Prostate gland (tissue), 2 donors: ENCODE measurements around the gene ARHGEF38. TPM values are rescaled to one million over a fixed set of nuclear protein-coding genes. Genes with fewer than 3 reads are reported as not detected.

Source experiments
- DNase-seq: peaks from one replicate; pipeline ENCODE4 v3.0.0-alpha.2; 2019; ENCODE audit warnings: low spot score
- H3K27ac ChIP-seq, 2 donors: fragments of 200-600 bp; sonication (generic); 2 replicates each; pipeline ENCODE4 v1.5.1; 2017 to 2019
- H3K27me3 ChIP-seq: fragments of 200-600 bp; sonication (generic); replicated peaks from 2 replicates; pipeline ENCODE4 v1.5.1; 2019; ENCODE audit not compliant: insufficient read depth
- H3K36me3 ChIP-seq, 2 donors: fragments of 200-600 bp; sonication (generic); 1 replicate in 1 of 2; 2 replicates in 1 of 2; pipeline versions ENCODE4 v1.5.1 to v1.8.1; 2017 to 2019
- H3K4me1 ChIP-seq: fragments of 200-600 bp; sonication (generic); replicated peaks from 2 replicates; pipeline ENCODE4 v1.5.1; 2019
- H3K4me3 ChIP-seq, 2 donors: fragments of 200-600 bp; sonication (generic); 2 replicates each; pipeline ENCODE4 v1.5.1; 2017 to 2019
- H3K9me3 ChIP-seq: fragments of 200-600 bp; sonication (generic); 2 replicates; pipeline ENCODE4 v1.5.1; 2017
- POLR2A ChIP-seq: fragments of 450-650 bp; IDR thresholded peaks from one replicate; pipeline ENCODE4 v1.6.1; 2016; ENCODE audit warnings: antibody characterized with exemption, mild to moderate bottlenecking
- POLR2AphosphoS5 ChIP-seq: sonication (generic); formaldehyde crosslinking; IDR thresholded peaks from one replicate; pipeline ENCODE4 v1.6.1; 2017; ENCODE audit warnings: antibody characterized with exemption
- WGBS: methylation state at CpG from one replicate; pipeline ENCODE4 v1.1.5; 2018; 5-methylcytosine and 5-hydroxymethylcytosine counted together
- intact Hi-C: fragments of 100-400 bp; cut with DNase I; formaldehyde crosslinking; loops from one replicate; pipeline ENCODE4 v1.14.2; 2022
- total RNA-seq, 2 donors: library from RNA; depleted of rRNA; stranded (reverse); fragments of >200 nt; gene quantifications; one replicate each; pipeline ENCODE4 v1.1.0, GENCODE V29; 2016
- TF ChIP-seq, protein P1 (sequence below), 4 experiments: fragments of 200-600 bp in 2 of 4; fragments of 450-650 bp in 2 of 4; sonication (generic) in 2 of 4; IDR thresholded peaks; 1 replicate in 3 of 4; 2 replicates in 1 of 4; pipeline ENCODE4 v1.5.1; 2016 to 2019; ENCODE audit warnings: antibody characterized with exemption in 4 of 4, mild to moderate bottlenecking in 2 of 4, moderate library complexity in 2 of 4

Gene ARHGEF38
- total RNA-seq, 2 donors from 2014 or later = 10.4 to 25.7 TPM

DNA sequence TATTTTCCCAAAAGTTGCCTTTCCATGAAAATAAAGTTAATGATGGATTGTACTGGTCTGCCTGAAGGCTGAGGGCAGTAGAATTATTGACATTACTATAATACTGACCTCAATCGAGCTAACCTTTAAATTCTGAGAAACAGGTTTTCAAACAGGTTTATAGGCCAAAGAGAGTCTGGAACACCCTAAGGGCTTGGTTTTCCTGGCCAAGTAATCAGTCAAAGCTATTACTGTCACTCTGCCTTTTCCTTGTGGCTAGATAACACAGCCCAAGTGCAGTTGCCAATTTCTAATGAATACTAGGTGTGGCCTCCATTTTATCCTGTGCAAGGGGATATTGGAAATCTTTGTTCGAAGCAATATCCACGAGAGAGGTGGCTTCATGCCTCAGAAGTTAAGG, 80.8 kb downstream of the ARHGEF38 start:
- no peak overlapping the region for H3K4me3 ChIP-seq
- 20% methylated on average over 3 of the region's 3 CpGs for whole genome bisulfite sequencing
- no peaks in the 10 kb centered on the region for H3K27me3 ChIP-seq
- H3K4me1 ChIP-seq = peaks cover 10% of the 10 kb centered on the region
- peak; percentile 35 for TF ChIP-seq POLR2AphosphoS5
- TF ChIP-seq POLR2A = no peak
- TF ChIP-seq, protein P1, sequence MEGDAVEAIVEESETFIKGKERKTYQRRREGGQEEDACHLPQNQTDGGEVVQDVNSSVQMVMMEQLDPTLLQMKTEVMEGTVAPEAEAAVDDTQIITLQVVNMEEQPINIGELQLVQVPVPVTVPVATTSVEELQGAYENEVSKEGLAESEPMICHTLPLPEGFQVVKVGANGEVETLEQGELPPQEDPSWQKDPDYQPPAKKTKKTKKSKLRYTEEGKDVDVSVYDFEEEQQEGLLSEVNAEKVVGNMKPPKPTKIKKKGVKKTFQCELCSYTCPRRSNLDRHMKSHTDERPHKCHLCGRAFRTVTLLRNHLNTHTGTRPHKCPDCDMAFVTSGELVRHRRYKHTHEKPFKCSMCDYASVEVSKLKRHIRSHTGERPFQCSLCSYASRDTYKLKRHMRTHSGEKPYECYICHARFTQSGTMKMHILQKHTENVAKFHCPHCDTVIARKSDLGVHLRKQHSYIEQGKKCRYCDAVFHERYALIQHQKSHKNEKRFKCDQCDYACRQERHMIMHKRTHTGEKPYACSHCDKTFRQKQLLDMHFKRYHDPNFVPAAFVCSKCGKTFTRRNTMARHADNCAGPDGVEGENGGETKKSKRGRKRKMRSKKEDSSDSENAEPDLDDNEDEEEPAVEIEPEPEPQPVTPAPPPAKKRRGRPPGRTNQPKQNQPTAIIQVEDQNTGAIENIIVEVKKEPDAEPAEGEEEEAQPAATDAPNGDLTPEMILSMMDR (IDR thresholded peaks at IDR 0.05) = no peak
- H3K9me3 ChIP-seq = no peaks in the 10 kb centered on the region
- intact Hi-C loops = no loop called here
- H3K36me3 ChIP-seq = no peaks in the 10 kb centered on the region
- H3K27ac ChIP-seq = peak overlapping the region; percentile 51 to 64
- peak; percentile 46 for DNase-seq

DNA sequence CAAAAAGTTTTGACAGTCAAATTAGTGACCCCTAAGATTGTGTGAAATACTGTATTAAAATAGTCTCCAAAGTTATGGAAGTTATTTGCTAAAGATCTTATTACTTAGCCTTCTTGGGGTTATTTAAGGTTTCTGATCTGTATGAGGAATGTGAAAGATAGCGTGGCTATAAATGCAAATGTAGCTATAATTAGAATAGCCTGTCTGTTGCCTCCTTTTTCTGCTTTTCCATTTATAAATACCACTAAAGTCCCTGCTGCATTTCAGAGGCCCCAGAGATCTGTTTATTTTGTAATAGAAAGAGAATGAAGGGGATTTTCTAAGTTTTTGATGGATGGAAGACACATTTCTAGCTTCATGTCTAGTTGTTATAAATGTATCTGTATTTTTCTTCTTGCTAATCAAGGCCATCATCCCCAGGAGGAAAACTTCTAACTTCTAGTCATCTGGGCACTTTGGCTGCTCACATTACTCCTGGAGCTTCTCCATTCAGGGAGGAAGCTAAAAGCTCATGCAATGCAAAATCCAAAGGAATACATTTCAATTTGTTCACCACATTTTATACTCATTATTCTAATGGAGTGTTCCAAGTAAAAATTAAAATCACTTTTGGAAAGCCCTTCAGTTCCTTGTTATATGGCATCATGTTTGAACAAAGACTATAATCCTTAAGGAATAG, 82.1 kb downstream of the ARHGEF38 start:
- H3K4me1 ChIP-seq = peaks cover 10% of the 10 kb centered on the region
- peak overlapping the region; percentile 51 to 64 for H3K27ac ChIP-seq
- no peaks in the 10 kb centered on the region for H3K27me3 ChIP-seq
- no peak overlapping the region for H3K4me3 ChIP-seq
- intact Hi-C loops = no loop called here
- no peaks in the 10 kb centered on the region for H3K36me3 ChIP-seq
- no peak for DNase-seq
- TF ChIP-seq POLR2AphosphoS5 (no peak), POLR2A (no peak)
- TF ChIP-seq, protein P1 (IDR thresholded peaks at IDR 0.05) = no peak
- no peaks in the 10 kb centered on the region for H3K9me3 ChIP-seq
- 26% methylated on average over 1 of the region's 1 CpG for WGBS

DNA sequence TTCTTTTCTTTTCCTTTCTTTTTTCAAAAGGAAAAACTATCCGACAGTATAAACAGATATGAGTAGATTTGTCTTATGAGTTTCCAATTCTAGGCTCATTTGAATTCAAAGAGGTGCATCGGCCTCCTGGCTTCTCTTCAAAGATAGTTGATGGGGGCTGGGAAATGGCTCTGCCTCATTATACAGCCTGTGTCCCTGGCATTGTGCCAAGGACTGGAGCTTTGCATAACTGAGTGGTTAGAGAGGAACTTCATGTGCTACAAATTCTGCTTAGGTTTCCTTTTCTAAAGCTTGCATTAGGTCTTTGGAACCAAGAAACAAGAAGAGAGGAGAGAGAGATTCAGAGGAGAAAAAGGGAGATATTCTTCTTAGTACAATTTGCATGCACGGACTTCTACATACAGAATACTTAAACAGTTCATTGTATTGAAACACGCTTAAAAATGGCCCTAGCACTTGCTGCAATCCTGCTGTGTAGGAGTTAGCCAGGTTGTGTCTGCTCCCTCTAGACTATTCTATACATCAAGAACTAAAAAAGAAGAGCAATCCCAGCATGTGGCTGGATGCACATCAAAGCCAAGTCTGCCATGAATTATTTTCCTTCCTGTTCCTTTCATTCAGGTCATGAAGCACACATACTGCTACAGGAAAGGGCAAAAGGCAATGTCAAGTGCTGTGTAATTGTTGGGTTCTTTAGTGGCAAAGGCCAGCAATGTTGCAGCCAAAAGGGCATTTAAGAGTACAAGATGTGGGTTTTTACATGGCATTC, 85.2 kb downstream of the ARHGEF38 start:
- H3K27ac ChIP-seq = peak overlapping the region in 1 of 2 donors; percentile 2
- TF ChIP-seq, protein P1 (IDR thresholded peaks at IDR 0.05) = no peak
- peak; percentile 24 for TF ChIP-seq POLR2AphosphoS5
- intact Hi-C loops = no loop called here
- no peak overlapping the region for H3K4me3 ChIP-seq
- no peaks in the 10 kb centered on the region for H3K36me3 ChIP-seq
- peak; percentile 42 for DNase-seq
- no peaks in the 10 kb centered on the region for H3K27me3 ChIP-seq
- H3K9me3 ChIP-seq = no peaks in the 10 kb centered on the region
- WGBS = 53% methylated on average over 4 of the region's 4 CpGs
- peaks cover 10% of the 10 kb centered on the region for H3K4me1 ChIP-seq

DNA sequence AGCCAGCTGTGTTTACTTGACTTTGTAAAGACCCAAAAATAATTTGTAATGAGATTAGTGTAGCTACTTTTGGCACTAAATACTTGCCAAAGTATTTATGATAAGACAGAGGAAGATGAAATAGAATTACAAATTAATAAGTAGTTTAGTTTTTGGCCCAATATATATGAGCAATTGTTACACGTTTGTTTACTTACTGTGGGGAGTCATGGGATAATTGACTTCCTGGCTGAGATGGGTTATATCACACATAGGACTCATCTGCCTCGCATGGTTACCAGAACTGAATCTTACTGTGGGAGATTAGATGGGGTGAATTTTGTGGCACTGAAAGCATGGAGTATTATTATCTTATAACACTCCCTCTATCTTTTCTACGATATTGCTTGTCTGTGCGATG, 89.4 kb downstream of the ARHGEF38 start:
- H3K9me3 ChIP-seq = no peaks in the 10 kb centered on the region
- H3K4me3 ChIP-seq = no peak overlapping the region
- TF ChIP-seq POLR2A (no peak), POLR2AphosphoS5 (no peak)
- TF ChIP-seq, protein P1 (IDR thresholded peaks at IDR 0.05) = no peak
- no peak overlapping the region for H3K27ac ChIP-seq
- H3K36me3 ChIP-seq = no peaks in the 10 kb centered on the region
- intact Hi-C loops = no loop called here
- no peaks in the 10 kb centered on the region for H3K4me1 ChIP-seq
- H3K27me3 ChIP-seq = no peaks in the 10 kb centered on the region
- no peak for DNase-seq
- WGBS = 83% methylated on average over 4 of the region's 4 CpGs

DNA sequence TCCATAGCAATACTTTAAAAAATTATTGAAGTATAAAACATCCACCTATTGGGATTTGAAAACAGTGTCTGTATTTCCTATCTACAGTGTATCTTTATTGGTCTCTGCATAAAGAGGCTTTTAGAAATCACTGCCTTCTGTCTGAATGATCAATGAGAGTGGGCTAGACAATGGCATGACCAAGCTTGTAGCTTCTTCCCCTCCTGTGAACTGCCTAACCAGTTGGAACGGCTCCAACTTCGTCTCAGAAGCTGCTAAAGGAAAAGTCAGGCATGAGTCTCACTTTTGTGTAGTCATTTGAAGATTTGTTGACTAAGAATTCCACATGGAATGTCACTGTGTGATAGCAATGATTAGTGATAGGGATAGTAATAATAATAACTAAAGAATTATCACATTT, 91.8 kb downstream of the ARHGEF38 start:
- TF ChIP-seq POLR2A = no peak
- TF ChIP-seq, protein P1 (IDR thresholded peaks at IDR 0.05) = no peak
- TF ChIP-seq POLR2AphosphoS5 = no peak
- no peak for DNase-seq
- 14% methylated on average over 2 of the region's 2 CpGs for WGBS

More for the DNA sequence above, 91.8 kb downstream of the ARHGEF38 start:
- no peak overlapping the region for H3K4me3 ChIP-seq
- H3K27ac ChIP-seq = no peak overlapping the region
- H3K27me3 ChIP-seq = no peaks in the 10 kb centered on the region
- H3K9me3 ChIP-seq = no peaks in the 10 kb centered on the region
- no peaks in the 10 kb centered on the region for H3K4me1 ChIP-seq
- intact Hi-C loops = no loop called here
- H3K36me3 ChIP-seq = no peaks in the 10 kb centered on the region
